OCI-LY7 (cell line): ENCODE data around the gene IFIT1B. TPM values are rescaled to one million over a fixed set of nuclear protein-coding genes. Genes with fewer than 3 reads are reported as not detected.

Experiments used
- BruUV-seq: library from RNA; stranded (reverse); fragments of 400-500 nt; replicated peaks from 2 replicates; lab custom pipeline; 2021; lab: Mats Ljungman, UMichigan
- CTCF ChIA-PET: fragments of 300-600 bp; sonication (Branson Sonifier 250); formaldehyde crosslinking; loops from one replicate; lab custom pipeline; 2022; ENCODE audit warnings: antibody characterized with exemption; ENCODE audit not compliant: unreplicated experiment; lab: Charles Lee
- POLR2A ChIA-PET: fragments of 300-600 bp; sonication (Branson Sonifier 250); formaldehyde crosslinking; loops from one replicate; lab custom pipeline; 2022; ENCODE audit warnings: antibody characterized with exemption; lab: Charles Lee
- DNase-seq: peaks from one replicate; pipeline ENCODE4 v3.0.0-alpha.2; 2015; ENCODE audit warnings: low spot score
- H2AFZ ChIP-seq: fragments of 200-600 bp; sonication (generic), shearing (Covaris generic); 2 replicates; pipeline ENCODE4 v1.6.1; 2014; ENCODE audit warnings: mild to moderate bottlenecking, antibody characterized with exemption, low read length, moderate library complexity
- H3K27ac ChIP-seq: fragments of 200-600 bp; sonication (generic); 2 replicates; pipeline ENCODE4 v1.5.1; 2014; ENCODE audit warnings: mixed run types, low read depth, mild to moderate bottlenecking, moderate library complexity, low read length, inconsistent platforms; ENCODE audit not compliant: poor library complexity, severe bottlenecking
- H3K36me3 ChIP-seq: fragments of 200-600 bp; sonication (generic); 2 replicates; pipeline ENCODE4 v1.6.1; 2014; ENCODE audit warnings: mild to moderate bottlenecking, antibody characterized with exemption, low read length, moderate library complexity, mixed read lengths; ENCODE audit not compliant: insufficient read depth
- H3K4me1 ChIP-seq: fragments of 200-600 bp; sonication (generic); 2 replicates; pipeline ENCODE4 v1.5.1; 2014; ENCODE audit warnings: mild to moderate bottlenecking, low read length; ENCODE audit not compliant: insufficient read depth, poor library complexity, severe bottlenecking
- H3K4me2 ChIP-seq: fragments of 200-600 bp; sonication (generic); 2 replicates; pipeline ENCODE4 v1.6.1; 2014; ENCODE audit warnings: mild to moderate bottlenecking, low read length
- H3K4me3 ChIP-seq: fragments of 200-600 bp; sonication (generic); 2 replicates; pipeline ENCODE4 v1.5.1; 2014; ENCODE audit warnings: mild to moderate bottlenecking, low read depth, low read length; ENCODE audit not compliant: poor library complexity, severe bottlenecking
- H3K79me2 ChIP-seq: fragments of 200-600 bp; sonication (generic); 2 replicates; pipeline ENCODE4 v1.6.1; 2016; ENCODE audit warnings: low read depth, mild to moderate bottlenecking, low read length, moderate library complexity, mixed read lengths; ENCODE audit not compliant: insufficient read depth
- H3K9me2 ChIP-seq: fragments of 200-600 bp; sonication (generic); 2 replicates; pipeline ENCODE4 v1.6.1; 2016; ENCODE audit warnings: mild to moderate bottlenecking, low read length, mixed read lengths; ENCODE audit not compliant: insufficient read depth
- H3K9me3 ChIP-seq: fragments of 200-600 bp; sonication (generic); 2 replicates; pipeline ENCODE4 v1.6.1; 2014; ENCODE audit warnings: mild to moderate bottlenecking, mixed run types, low read length, mixed read lengths
- H4K20me1 ChIP-seq: fragments of 200-600 bp; sonication (generic); 2 replicates; pipeline ENCODE4 v1.6.1; 2014; ENCODE audit warnings: mild to moderate bottlenecking, antibody characterized with exemption, low read length, moderate library complexity, mixed read lengths; ENCODE audit not compliant: insufficient read depth
- CTCF ChIP-seq: fragments of 200-600 bp; sonication (generic); conservative IDR thresholded peaks from 2 replicates; pipeline ENCODE4 v1.5.1; 2014; ENCODE audit warnings: mild to moderate bottlenecking, antibody characterized with exemption, low read length, moderate library complexity, mixed read lengths
- EZH2phosphoT487 ChIP-seq: fragments of 200-600 bp; sonication (generic); IDR thresholded peaks from 2 replicates; pipeline ENCODE4 v1.6.1; 2018; ENCODE audit warnings: low read depth, borderline replicate concordance, mild to moderate bottlenecking, mixed run types, antibody characterized with exemption, low read length, moderate library complexity, mixed read lengths
- intact Hi-C: fragments of 100-400 bp; cut with micrococcal nuclease; formaldehyde crosslinking; loops from one replicate; pipeline ENCODE4 v1.10.0; 2022; ENCODE audit not compliant: unreplicated experiment
- total RNA-seq, 2 experiments: library from RNA; depleted of rRNA in 1 of 2; stranded (reverse); fragments of >200 nt in 1 of 2; shearing (Covaris generic) in 1 of 2; gene quantifications; 2 replicates each; pipeline ENCODE4 v1.2.3, GENCODE V29; 2014 to 2022

IFIT1B gene
- total RNA-seq, 2 experiments from 2014 or later = not detected

DNA sequence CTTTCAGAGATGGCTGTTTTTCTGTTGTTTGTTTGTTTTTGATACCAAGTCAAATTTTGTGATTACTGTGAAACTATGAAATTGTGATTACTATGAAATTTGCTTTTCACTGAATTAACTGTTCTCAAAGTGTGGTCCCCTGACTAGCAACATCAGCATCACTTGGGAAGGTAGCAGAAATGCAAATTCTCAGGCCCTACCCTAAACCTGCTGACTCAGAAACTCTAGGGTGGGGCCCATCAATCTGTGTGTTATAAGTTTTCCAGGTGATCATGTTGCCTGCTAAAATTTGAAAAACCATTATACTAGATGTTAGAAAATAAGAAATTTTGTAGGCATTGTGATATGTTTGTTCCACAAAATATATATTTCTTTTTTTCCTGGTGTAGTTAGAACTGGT lies 1.2 kb downstream of the IFIT1B start:
- CTCF ChIA-PET = no interaction called here
- Histone ChIP-seq H3K9me2 (no peaks in the 10 kb centered on the region), H3K27ac (no peak overlapping the region), H2AFZ (no peak overlapping the region), H3K9me3 (no peaks in the 10 kb centered on the region), H3K4me1 (no peaks in the 10 kb centered on the region), H3K4me3 (no peak overlapping the region), H3K79me2 (no peaks in the 10 kb centered on the region), H3K36me3 (no peaks in the 10 kb centered on the region), H4K20me1 (no peaks in the 10 kb centered on the region), H3K4me2 (no peak overlapping the region)
- POLR2A ChIA-PET = interaction anchor here (1.2 kb wide), 1 partner anchor 10 kb away, joined by 3 read pairs; no protein-coding TSS in a partner anchor
- TF ChIP-seq CTCF = no peak
- no peak for TF ChIP-seq EZH2phosphoT487
- no TSS peak for BruUV-seq
- DNase-seq = no peak
- intact Hi-C loops = no loop called here

- intact Hi-C loops = no loop called here
- no peak overlapping the region for H2AFZ ChIP-seq
- no peaks in the 10 kb centered on the region for H3K36me3 ChIP-seq
- no peaks in the 10 kb centered on the region for H3K79me2 ChIP-seq
- no peaks in the 10 kb centered on the region for H4K20me1 ChIP-seq
- H3K4me3 ChIP-seq = no peak overlapping the region
- no TSS peak for BruUV-seq
- POLR2A ChIA-PET = interaction anchor here (0.8 kb wide), 1 partner anchor 417 kb away, joined by 3 read pairs; no protein-coding TSS in a partner anchor
- TF ChIP-seq CTCF (no peak), EZH2phosphoT487 (no peak)
- no peaks in the 10 kb centered on the region for H3K4me1 ChIP-seq
- no peak for DNase-seq
- CTCF ChIA-PET = no interaction called here
- H3K9me3 ChIP-seq = no peaks in the 10 kb centered on the region
- H3K27ac ChIP-seq = no peak overlapping the region
- no peak overlapping the region for H3K4me2 ChIP-seq
- no peaks in the 10 kb centered on the region for H3K9me2 ChIP-seq
These were observed 4.9 kb downstream of the IFIT1B start for GRCh38 chr10:89382757-89383156.

DNA sequence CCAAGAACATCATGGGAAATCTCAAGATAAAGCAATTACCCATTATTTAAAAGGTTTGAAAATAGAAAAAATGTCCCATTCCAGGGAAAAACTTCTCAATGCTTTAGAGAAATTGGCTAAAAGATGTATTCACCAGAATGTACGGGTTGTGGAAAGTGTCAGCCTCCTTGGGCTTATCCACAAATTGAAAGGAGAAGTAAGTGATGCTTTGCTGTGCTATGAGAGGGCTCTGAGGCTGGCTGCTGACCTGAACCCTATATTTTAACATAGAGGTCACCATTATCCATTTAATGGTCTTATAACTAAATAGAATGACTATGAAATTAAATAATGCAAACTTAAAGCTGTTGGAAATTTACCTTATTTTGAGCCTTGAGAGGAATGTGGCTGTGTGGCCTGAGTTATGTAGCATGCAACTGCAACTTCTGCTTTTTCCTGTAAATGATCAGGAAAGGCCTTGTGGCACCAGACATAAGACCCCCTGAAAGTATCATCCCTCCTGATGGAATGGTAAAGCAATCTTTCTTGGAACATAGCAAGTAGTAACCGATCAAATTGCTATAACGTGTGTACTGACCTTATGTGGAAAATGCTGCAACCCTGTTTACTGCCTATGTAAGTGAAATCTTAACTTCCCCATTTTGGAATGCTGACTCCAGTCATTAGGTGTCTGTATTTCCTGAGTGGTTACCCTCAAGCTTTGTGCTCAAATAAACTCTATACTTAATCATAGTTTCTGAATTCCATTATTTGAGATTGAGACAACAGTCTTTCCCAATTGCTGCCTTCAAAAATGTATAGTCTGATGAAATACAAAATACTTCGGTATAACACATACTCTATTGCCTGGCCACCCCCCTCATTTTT lies 6.9 kb downstream of the IFIT1B start:
- no TSS peak for BruUV-seq
- Histone ChIP-seq H3K79me2 (no peaks in the 10 kb centered on the region), H3K36me3 (no peaks in the 10 kb centered on the region), H2AFZ (no peak overlapping the region), H3K4me1 (no peaks in the 10 kb centered on the region), H3K4me2 (no peak overlapping the region), H3K9me2 (no peaks in the 10 kb centered on the region), H3K27ac (no peak overlapping the region), H3K4me3 (no peak overlapping the region), H3K9me3 (no peaks in the 10 kb centered on the region), H4K20me1 (no peaks in the 10 kb centered on the region)
- ChIA-PET CTCF (no interaction called here), POLR2A (no interaction called here)
- intact Hi-C loops = no loop called here
- DNase-seq = no peak
- no peak for TF ChIP-seq EZH2phosphoT487
- TF ChIP-seq CTCF = no peak
